GM19035 (cell line): ENCODE data around the gene NARF.
"Not testable (repeated sequence)": the region's sequence is repeated elsewhere in the genome, so short reads cannot be mapped to it uniquely, and the experiment has no call there.

Experiments used
- ATAC-seq: cut with Tn5 transposase; IDR thresholded peaks from one replicate; pipeline ENCODE4 v1.9.1; 2021; ENCODE audit not compliant: unreplicated experiment

The NARF gene

GRCh38 chr17:82458179-82458884 lies at the start of gene NARF:
Gene NARF, plus strand, starts transcription at chr17:82458741. Its CDS starts 63 bp downstream, at chr17:82458804.
- ATAC-seq, result peak; percentile 93

- ATAC-seq, result no peak
These were observed 49.6 kb upstream of the NARF start for GRCh38 chr17:82408938-82409318.

DNA sequence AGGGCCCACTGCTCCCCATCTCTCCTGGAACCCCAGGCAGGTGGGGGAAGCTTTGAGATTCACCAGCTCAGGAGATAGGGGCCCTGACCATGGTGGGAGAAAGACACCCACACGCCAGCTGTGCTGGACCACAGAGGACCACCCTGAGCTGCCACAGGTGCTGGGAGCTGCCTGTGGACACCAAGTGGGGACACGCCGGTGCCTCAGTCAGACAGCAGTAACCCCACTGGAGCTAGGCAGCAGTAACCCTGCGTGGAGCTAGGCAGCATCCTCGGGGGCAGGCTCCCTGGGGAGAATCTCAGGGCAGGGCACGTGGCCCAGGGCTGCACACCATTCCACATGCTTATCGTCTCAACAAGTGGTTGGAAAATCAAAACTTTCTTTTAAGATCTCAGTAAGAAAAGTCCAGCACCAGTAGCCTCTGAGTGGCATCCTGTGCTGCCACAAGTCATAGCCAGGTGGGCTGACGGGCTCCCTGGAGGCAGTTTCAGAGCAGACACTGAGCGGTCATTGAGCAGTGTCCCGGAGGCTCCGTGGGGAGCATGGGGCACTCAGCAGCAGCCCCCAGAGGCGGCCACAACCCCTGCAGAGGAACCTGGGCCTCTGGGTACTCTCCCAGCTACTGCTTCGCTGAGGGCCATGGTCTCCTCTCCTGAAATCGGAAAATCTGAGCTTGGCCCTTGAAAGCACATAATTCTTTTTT lies 48.4 kb upstream of the NARF start:
- ATAC-seq, result no peak

DNA sequence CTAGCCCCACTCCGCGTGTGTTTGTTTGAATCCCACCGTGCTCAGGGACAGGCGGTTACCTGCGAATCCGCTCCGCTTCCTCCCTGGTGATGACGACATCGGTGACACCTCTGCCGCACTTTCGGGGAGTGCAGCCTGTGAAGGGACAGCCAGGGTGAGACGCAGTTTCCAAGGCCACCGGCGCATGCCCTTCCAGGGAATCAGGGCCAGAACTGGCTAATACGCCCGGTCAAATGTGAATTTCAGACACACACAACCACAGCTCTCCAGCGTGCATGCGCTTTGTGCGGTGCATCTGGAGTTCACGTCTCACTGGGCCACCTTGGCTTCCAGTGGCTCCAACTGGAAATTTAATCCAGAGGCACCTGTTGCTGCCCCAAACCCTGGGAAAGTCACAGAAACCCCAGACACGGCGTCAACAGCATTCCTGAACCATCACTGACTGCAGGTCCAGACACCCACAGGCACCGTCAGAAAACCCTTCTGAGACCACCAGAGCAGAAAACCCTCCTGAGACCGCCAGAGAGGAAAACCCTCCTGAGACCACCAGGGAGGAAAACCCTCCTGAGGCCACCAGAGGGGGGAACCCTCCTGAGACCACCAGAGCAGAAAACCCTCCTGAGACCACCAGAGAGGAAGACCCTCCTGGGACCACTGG lies 47.0 kb upstream of the NARF start:
- ATAC-seq, result no peak

GRCh38 chr17:82412081-82412480 lies 46.5 kb upstream of the NARF start:
- ATAC-seq, result not testable (repeated sequence)

DNA sequence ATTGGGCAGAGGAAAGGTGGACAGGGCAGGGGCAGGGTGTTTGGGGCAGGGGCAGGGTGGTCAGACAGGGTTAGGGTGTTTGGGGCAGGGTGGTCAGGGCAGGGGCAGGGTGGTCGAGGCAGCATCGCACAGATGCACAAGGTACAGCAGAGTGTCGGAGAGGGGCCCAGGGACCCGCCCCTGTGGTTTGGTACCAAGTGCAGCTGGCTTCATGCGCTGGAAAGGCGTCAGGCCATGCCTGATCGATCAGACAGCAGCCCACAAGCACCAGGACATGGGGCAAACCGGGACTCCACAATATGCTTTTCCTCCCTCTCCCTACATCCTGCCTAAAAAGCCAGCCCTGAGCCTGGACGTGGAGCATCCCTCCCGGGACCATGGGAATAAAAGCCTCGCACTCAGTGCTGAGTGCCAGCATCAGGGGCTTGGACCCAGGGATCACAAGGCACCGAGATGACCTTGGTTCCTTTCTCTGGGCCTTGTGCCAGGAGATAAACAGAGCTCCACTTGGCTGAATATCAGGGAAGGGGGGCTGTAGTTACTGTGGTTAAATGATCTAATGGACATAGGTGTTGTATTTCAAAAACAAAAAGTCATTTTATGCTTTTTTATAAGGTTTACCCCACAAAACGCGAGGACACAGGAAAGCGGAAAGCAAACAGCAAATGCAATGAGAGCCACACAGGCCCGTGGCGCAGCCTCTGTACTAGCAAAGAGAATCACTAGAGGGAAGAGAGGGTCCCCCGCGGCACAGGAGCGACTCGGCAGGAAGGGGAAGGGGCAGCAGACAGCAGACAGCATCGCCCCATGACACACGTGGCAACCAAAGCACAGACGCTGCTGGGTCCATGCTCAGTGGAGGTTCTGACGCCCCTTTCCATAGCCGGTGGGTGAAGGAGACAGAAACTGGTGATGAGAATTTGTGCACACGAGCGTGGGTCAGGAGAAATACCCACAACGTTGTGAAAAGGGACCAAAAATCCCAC lies 45.7 kb upstream of the NARF start:
- ATAC-seq, result no peak

DNA sequence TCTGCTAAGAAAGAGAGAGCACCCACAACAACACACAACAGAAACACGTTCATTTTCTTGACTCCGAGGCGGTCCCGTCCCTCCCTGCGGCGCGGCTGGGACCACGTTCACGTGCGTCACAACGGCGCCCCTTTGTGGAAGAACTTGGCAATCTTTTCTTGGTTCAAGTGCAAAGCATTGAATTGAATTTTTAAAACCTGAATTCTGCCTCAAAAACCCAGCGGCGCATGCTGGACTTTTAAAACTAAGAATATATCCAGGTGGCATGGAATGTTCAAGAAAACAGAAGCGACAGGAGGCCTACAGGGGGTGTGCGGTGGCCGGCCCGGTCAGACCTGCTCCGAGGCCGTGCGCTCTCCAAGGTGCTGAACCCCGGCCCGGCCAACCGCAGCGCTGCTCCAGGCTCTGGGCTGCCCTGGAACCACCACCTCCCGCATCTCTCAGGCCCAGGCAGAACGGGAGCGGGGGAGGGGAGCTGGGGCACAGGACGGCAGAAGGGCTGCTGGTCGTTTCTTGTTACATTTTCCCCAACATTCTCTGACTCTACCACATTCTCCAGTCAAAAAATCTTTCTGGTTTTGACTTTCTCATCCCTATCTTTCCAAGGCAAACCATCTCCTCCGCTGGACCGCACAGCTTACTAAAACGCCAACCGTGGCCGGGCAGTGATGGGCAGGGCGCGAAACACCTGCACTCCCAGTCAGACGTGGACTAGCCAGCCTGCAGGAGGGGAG lies 43.8 kb upstream of the NARF start:
- ATAC-seq, result no peak

DNA sequence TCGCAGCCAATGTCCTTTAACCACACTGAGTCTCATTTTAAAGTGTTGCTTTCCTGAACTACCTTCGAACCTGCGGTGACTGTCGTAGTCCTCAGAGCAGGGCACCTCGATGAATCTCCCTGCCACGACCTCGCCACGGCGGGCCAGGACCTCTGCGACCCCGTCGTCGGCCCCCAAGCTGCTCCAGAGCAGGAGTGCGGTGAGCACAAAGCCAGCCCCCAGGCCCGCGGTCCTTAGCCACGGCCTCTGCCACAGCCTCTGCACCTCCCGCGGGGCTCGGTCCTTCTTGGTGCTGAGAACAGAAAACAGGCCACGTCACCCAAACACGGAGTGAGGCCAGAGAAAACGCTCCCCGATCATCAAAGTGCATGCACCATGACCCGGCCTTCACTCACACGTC lies 43.2 kb upstream of the NARF start:
- ATAC-seq, result no peak

DNA sequence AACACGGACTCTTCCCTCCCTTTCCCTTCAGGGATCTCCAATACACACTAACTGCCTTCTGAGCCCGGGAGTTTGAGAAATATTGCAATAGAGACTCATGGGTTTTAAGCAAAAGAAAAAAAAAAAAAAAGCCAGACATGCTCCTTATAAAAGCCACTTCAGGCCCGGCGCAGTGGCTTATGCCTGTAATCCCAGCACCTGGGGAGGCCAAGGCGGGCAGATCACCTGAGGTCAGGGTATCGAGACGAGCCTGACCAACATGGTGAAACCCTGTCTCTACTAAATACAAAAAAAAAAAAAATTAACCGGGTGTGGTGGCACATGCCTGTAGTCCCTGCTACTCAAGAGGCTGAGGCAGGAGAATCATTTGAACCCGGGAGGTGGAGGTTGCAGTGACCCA lies 42.8 kb upstream of the NARF start:
- ATAC-seq, result no peak

DNA sequence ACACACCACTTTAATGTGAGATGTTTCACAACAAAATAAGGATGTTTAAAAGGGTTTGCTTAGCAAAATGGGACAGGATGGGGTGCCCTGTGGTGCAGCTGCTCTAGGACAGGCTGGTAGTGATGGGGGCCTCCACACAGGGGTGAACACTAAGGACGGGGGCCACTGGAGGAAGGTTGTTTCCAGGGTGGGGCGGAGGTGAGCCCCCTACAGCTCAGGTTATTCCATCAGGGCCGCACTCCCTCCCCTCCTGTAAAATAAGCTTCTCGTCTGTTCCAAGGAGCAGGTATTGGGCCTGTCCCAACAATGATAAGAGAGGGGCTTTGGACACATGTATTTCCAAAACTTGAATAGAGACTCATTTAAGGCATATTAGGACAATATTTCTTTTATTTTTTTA lies 42.3 kb upstream of the NARF start:
- ATAC-seq, result no peak

DNA sequence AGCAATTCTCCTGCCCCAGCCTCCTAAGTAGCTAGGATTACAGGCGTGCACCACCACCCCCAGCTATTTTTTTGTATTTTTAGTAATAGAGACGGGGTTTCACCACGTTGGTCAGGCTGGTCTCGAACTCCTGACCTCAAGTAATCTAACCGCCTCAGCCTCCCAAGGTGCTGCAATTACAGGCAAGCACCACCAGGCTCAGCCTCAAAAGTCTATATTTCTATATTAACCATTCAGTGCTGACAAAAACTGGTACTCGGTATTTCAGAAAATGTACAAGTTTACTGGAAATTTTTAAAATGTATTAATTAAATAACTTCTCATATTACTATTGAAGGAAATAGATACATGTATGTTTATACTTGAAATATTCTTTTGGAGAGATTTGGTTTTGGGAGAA lies 41.8 kb upstream of the NARF start:
- ATAC-seq, result no peak

- peak; percentile 91 for ATAC-seq
These were observed 40.2 kb upstream of the NARF start, which contains the start of the genes HEXD and OGFOD3 for GRCh38 chr17:82418001-82418986. Gene HEXD, plus strand, starts transcription at chr17:82418347. Its CDS starts 1,453 bp downstream, at chr17:82419800. Gene OGFOD3, minus strand, starts transcription at chr17:82418586. Its CDS starts 101 bp downstream, at chr17:82418485.

DNA sequence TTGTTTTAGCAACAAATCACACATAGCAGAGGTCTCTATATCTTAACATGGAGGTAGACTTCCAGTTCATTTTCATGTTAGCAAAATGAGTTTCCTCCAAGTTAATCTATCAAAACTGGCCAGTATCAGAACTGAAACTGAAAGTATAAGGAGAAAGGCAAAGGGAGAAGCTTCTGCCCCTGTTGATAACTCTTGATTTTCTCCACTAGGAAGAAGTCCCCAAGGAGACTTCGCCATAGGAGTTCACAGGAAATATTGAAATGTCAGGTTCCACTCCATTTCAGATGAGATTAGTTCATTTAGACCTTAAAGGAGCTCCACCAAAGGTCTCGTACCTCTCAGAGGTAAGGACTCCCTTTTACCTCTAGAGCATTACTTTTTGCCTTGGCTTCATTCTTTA lies 39.0 kb upstream of the NARF start:
- ATAC-seq, result no peak

GRCh38 chr17:82424001-82424862 lies 34.3 kb upstream of the NARF start:
- ATAC-seq, result no peak

DNA sequence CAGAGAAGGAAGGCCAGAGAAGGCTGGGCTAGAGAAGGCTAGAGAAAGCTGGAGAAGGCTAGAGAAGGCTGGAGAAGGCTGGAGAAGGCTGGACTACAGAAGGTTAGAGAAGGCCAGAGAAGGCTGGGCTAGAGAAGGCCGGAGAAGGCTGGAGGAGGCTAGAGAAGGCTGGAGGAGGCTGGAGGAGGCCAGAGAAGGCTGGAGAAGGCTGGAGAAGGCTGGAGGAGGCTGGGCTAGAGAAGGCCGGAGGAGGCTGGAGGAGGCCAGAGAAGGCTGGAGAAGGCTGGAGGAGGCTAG lies 33.7 kb upstream of the NARF start:
- ATAC-seq, result no peak

GRCh38 chr17:82428546-82428945 lies 30.0 kb upstream of the NARF start:
- no peak for ATAC-seq

DNA sequence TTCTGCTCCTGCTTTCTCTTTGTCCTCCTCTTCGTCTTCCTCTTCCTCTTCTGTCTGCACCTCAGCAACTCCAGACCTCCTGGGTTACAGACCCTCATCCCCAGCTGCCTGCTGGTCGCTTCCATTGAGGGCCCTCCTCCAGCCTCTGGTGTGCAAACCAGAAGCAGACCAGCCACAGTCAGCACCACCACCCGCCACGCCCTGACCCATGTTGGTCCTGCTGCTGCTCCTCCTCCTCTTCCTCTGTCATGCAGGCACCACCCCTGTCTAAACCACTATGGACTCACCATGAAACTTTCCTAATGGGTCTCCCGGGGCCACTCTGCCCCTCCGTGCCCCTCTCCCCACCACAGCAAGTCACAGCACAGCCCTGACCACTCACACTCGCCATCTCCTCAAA lies 28.7 kb upstream of the NARF start:
- no peak for ATAC-seq

GRCh38 chr17:82432017-82432416 lies 26.5 kb upstream of the NARF start:
- no peak for ATAC-seq
